Glomerular endothelial cell (primary cell): ENCODE measurements around the gene PLA2G4D. TPM values are rescaled to one million over a fixed set of nuclear protein-coding genes. Genes with fewer than 3 reads are reported as not detected.

Experiments used
- DNase-seq: peaks from one replicate; pipeline ENCODE4 v3.0.0-alpha.2; 2011; ENCODE audit warnings: low read depth, low spot score; ENCODE audit errors: extremely low read depth
- total RNA-seq: library from RNA; depleted of rRNA; stranded (reverse); fragments of >200 nt; gene quantifications from 2 replicates; pipeline ENCODE4 v1.2.3, GENCODE V29; 2015

PLA2G4D gene
- total RNA-seq, 1 donor from 2014 or later: not detected

- DNase-seq: no peak
Observed at GRCh38 chr15:42032376-42033213, 61.8 kb downstream of the PLA2G4D start.

DNA sequence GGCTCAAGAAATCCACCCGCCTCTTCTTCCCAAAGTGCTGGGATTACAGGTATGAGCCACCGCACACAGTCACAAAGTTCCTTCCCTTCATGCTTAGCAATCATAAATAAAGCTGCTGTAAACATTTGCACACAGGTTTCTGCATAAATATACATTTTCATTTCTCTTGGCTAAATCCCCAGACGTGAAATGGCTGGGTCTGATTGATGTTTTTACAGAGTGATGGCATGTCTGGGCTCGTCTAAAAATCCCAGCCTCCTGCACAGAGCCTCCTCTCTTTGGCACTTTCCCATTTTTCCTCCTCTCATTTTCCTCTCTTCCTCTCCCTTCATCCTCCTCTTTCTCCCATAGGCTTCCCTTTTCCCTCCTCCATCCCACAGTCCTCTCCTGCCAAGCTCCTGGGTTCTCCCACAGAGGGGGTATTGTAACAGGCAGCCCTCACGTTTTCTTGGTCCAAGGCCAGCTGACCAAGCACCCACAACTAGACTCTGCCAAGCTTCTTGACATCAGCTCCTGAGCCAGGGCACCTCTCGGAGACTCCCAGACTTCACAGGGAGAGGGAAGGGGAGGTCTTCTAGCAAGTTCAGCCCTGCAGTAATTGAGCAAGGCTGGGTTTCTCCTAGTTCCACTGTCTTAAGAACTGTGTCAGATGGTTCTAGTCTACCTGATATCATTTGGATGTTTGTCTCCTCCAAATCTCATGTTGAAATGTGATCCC lies 63.0 kb downstream of the PLA2G4D start:
- no peak for DNase-seq

GRCh38 chr15:42027521-42027920 lies 66.8 kb downstream of the PLA2G4D start:
- DNase-seq: no peak

GRCh38 chr15:42024303-42024702 lies 70.1 kb downstream of the PLA2G4D start:
- DNase-seq: no peak

DNA sequence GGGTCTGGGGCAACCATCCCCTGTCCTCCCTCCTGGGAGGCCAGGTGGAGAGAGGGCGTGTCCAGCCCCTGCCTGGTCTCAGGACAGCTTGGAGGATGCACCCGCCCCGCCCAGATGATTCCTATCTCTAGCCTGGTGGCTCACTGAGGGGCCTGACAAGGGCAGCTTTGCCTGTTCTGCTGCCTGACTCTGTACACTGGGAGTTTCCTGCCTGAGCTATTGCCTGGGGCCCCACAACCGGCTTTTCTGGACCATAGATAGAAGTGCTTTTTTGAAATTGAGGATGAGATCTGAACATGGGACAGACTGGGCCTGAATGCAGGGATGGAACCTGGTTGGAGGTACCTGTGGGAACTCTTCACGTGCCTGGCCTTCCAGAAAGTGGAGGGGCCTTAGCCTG lies 72.8 kb downstream of the PLA2G4D start:
- no peak for DNase-seq

DNA sequence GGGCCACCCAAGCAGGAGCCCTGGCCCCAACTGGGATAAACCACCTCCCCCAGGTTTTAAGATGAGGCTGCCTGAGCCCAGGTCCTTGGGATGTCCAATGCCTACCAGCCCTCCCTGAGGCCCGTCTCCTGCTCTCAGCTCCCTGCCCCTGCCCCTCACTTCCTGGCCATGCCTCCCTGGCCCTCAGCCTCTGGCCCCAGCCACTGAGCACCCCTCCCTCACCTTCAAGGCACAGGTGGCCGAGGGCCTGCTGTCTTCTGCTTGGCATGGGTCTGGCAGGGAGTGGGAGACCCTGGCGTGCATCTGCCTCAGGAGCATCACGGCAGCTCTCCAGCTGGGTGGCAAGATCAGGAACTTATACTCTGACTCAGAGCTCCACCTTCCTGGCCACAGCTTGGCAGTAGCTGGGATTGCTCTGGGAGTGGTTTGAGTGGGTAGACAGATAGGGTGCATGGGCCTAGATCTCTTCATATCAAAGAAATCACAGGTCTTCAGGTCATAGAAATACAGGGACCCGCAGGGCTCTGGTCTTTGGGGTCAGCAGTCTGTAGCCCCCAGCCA lies 73.6 kb downstream of the PLA2G4D start, which contains the start of gene PLA2G4E:
Gene PLA2G4E (minus strand): TSS at position 330 of the 561 bp plus-strand sequence. CDS start 12 bp downstream, at position 318.
- DNase-seq: no peak

- no peak for DNase-seq
Observed at GRCh38 chr15:42018306-42019224, 75.8 kb downstream of the PLA2G4D start.

Other genes starting within 250 kb of the PLA2G4D start
- 6.8 and 15.0 TPM in 2 replicates for gene SPTBN5, start 200.5 kb downstream of the PLA2G4D start, total RNA-seq
- gene EHD4, start 122.0 kb downstream of the PLA2G4D start, total RNA-seq: 170 and 236 TPM in 2 replicates
- not detected in 2 replicates for gene PLA2G4E, start 73.5 kb downstream of the PLA2G4D start, total RNA-seq
- gene PLA2G4F, start 62.1 kb upstream of the PLA2G4D start, total RNA-seq: not detected in 2 replicates
- gene VPS39, start 113.7 kb upstream of the PLA2G4D start, total RNA-seq: 53.6 and 57.1 TPM in 2 replicates
- 12.1 and 14.1 TPM in 2 replicates for gene GANC, start 178.6 kb upstream of the PLA2G4D start, total RNA-seq
- 25.8 and 27.7 TPM in 2 replicates for gene TMEM87A, start 178.9 kb upstream of the PLA2G4D start, total RNA-seq